Measurements from ENCODE around the gene OR9A2. TPM values are rescaled to one million over a fixed set of nuclear protein-coding genes. Genes with fewer than 3 reads are reported as not detected.
"Not testable (repeated sequence)": the region's sequence is repeated elsewhere in the genome, so short reads cannot be mapped to it uniquely, and the experiment has no call there.

The OR9A2 gene
- total and polyA plus RNA-seq, 4 donors = 0.82 TPM; not detected in 3

- WGBS, 2 donors = 57 to 67% methylated on average over 3 of the region's 3 CpGs
- peak in 1 of 3 donors; percentile 10 for DNase-seq
Observed at GRCh38 chr7:142992427-142992826, 34.5 kb downstream of the OR9A2 start.

GRCh38 chr7:142984297-142984696, 42.6 kb downstream of the OR9A2 start:
- Histone ChIP-seq H3K4me1 (ENCODE audit: control insufficient read depth in 5 of 5, insufficient read depth in 5 of 5, low read length in 5 of 5) (no peaks in the 10 kb centered on the region), H3K4me3 (no peak overlapping the region), H3K9ac (ENCODE audit: insufficient read depth in 1 of 2, low read length in 2 of 2) (no peak overlapping the region), H3K27me3 (ENCODE audit: control insufficient read depth in 3 of 3, insufficient read depth in 3 of 3, low read length in 2 of 3) (no peaks in the 10 kb centered on the region), H3K9me3 (ENCODE audit: control insufficient read depth in 4 of 4, insufficient read depth in 3 of 4, low read length in 3 of 4) (no peaks in the 10 kb centered on the region), H3K27ac (ENCODE audit: low read depth in 1 of 2, low read length in 1 of 2) (no peak overlapping the region), H3K36me3 (ENCODE audit: control insufficient read depth in 4 of 4, insufficient read depth in 4 of 4, low read length in 4 of 4) (no peaks in the 10 kb centered on the region)
- TF ChIP-seq CTCF (IDR thresholded peaks at IDR 0.05; ENCODE audit: control extremely low read depth, extremely low read depth) = no peak
- no peak for DNase-seq
- WGBS, 2 donors = 97 to 100% methylated on average over 1 of the region's 1 CpG
- ATAC-seq (ENCODE audit: insufficient read depth, low FRiP score) = no peak

More at GRCh38 chr7:142992427-142992826, 34.5 kb downstream of the OR9A2 start:
- no peak for TF ChIP-seq CTCF (IDR thresholded peaks at IDR 0.05; ENCODE audit: control extremely low read depth, extremely low read depth)
- no peaks in the 10 kb centered on the region for H3K9me3 ChIP-seq (ENCODE audit: control insufficient read depth in 4 of 4, insufficient read depth in 3 of 4, low read length in 3 of 4)
- no peak overlapping the region for H3K4me3 ChIP-seq
- H3K27me3 ChIP-seq (ENCODE audit: control insufficient read depth in 3 of 3, insufficient read depth in 3 of 3, low read length in 2 of 3) = no peaks in the 10 kb centered on the region
- no peak for ATAC-seq (ENCODE audit: insufficient read depth, low FRiP score)
- H3K9ac ChIP-seq (ENCODE audit: insufficient read depth in 1 of 2, low read length in 2 of 2) = no peak overlapping the region
- no peak overlapping the region for H3K27ac ChIP-seq (ENCODE audit: low read depth in 1 of 2, low read length in 1 of 2)
- no peaks in the 10 kb centered on the region for H3K36me3 ChIP-seq (ENCODE audit: control insufficient read depth in 4 of 4, insufficient read depth in 4 of 4, low read length in 4 of 4)
- no peaks in the 10 kb centered on the region for H3K4me1 ChIP-seq (ENCODE audit: control insufficient read depth in 5 of 5, insufficient read depth in 5 of 5, low read length in 5 of 5)

- Histone ChIP-seq H3K4me1 (ENCODE audit: control insufficient read depth in 5 of 5, insufficient read depth in 5 of 5, low read length in 5 of 5) (no peaks in the 10 kb centered on the region), H3K9me3 (ENCODE audit: control insufficient read depth in 4 of 4, insufficient read depth in 3 of 4, low read length in 3 of 4) (peaks cover 0 to under 1% (median 0%) of the 10 kb centered on the region in 4 donors), H3K36me3 (ENCODE audit: control insufficient read depth in 4 of 4, insufficient read depth in 4 of 4, low read length in 4 of 4) (no peaks in the 10 kb centered on the region), H3K4me3 (no peak overlapping the region), H3K27me3 (ENCODE audit: control insufficient read depth in 3 of 3, insufficient read depth in 3 of 3, low read length in 2 of 3) (no peaks in the 10 kb centered on the region), H3K27ac (ENCODE audit: low read depth in 1 of 2, low read length in 1 of 2) (no peak overlapping the region), H3K9ac (ENCODE audit: insufficient read depth in 1 of 2, low read length in 2 of 2) (no peak overlapping the region)
- WGBS, 2 donors = 85 to 100% methylated on average over 1 of the region's 1 CpG
- TF ChIP-seq CTCF (IDR thresholded peaks at IDR 0.05; ENCODE audit: control extremely low read depth, extremely low read depth) = no peak
- DNase-seq (no peak), ATAC-seq (ENCODE audit: insufficient read depth, low FRiP score) (no peak)
Observed at GRCh38 chr7:142983825-142984224, 43.1 kb downstream of the OR9A2 start.

- WGBS, 2 donors = 87 to 94% methylated on average over 4 of the region's 4 CpGs
- DNase-seq; ATAC-seq (ENCODE audit: insufficient read depth, low FRiP score): not testable (repeated sequence)
Observed at GRCh38 chr7:142978402-142978801, 48.5 kb downstream of the OR9A2 start.

More at GRCh38 chr7:142978402-142978801, 48.5 kb downstream of the OR9A2 start:
- not testable (repeated sequence) for H3K27me3 ChIP-seq (ENCODE audit: control insufficient read depth in 3 of 3, insufficient read depth in 3 of 3, low read length in 2 of 3); H3K9ac ChIP-seq (ENCODE audit: insufficient read depth in 1 of 2, low read length in 2 of 2); H3K4me1 ChIP-seq (ENCODE audit: control insufficient read depth in 5 of 5, insufficient read depth in 5 of 5, low read length in 5 of 5); H3K9me3 ChIP-seq (ENCODE audit: control insufficient read depth in 4 of 4, insufficient read depth in 3 of 4, low read length in 3 of 4); H3K4me3 ChIP-seq; H3K27ac ChIP-seq (ENCODE audit: low read depth in 1 of 2, low read length in 1 of 2); H3K36me3 ChIP-seq (ENCODE audit: control insufficient read depth in 4 of 4, insufficient read depth in 4 of 4, low read length in 4 of 4)

Other genes with a start within 250 kb of the OR9A2 start
- 10 to 100 TPM; 18.5 to 18.8 TPM for gene EPHB6, start 172.1 kb downstream of the OR9A2 start, total RNA-seq
- gene EPHB6, start 172.1 kb downstream of the OR9A2 start, polyA plus RNA-seq = 1 to 10 TPM; 3.2 to 8.5 TPM
- gene TRPV6, start 141.4 kb downstream of the OR9A2 start, total RNA-seq = 1 to 10 TPM in 1 of 2 donors, under 1 TPM in 1; 0.43 to 1.2 TPM
- under 1 TPM; 0.40 to 0.63 TPM for gene TRPV6, start 141.4 kb downstream of the OR9A2 start, polyA plus RNA-seq
- not detected for gene TRPV5, start 93.4 kb downstream of the OR9A2 start, total RNA-seq
- gene TRPV5, start 93.4 kb downstream of the OR9A2 start, polyA plus RNA-seq = under 1 TPM in 1 of 2 donors, not detected in 1; 0.05 TPM
- gene LLCFC1, start 87.6 kb downstream of the OR9A2 start, total RNA-seq = not detected
- gene LLCFC1, start 87.6 kb downstream of the OR9A2 start, polyA plus RNA-seq = under 1 TPM; 0.22 to 0.70 TPM
- 1 to 10 TPM in 1 of 2 donors, under 1 TPM in 1; 0.52 to 8.3 TPM for gene KEL, start 64.8 kb downstream of the OR9A2 start, total RNA-seq
- 1 to 10 TPM in 1 of 2 donors, under 1 TPM in 1; 0.23 to 1.6 TPM for gene KEL, start 64.8 kb downstream of the OR9A2 start, polyA plus RNA-seq
- not detected for gene OR6V1, start 25.2 kb upstream of the OR9A2 start, total RNA-seq
- not detected for gene OR6V1, start 25.2 kb upstream of the OR9A2 start, polyA plus RNA-seq
- gene PIP, start 104.9 kb upstream of the OR9A2 start, total RNA-seq = 10 to 100 TPM in 1 of 2 donors, 1 to 10 TPM in 1; 1.5 to 37.1 TPM
- 10 to 100 TPM; 35.3 to 43.4 TPM for gene PIP, start 104.9 kb upstream of the OR9A2 start, polyA plus RNA-seq
- gene TAS2R39, start 156.3 kb upstream of the OR9A2 start, total RNA-seq = not detected
- not detected for gene TAS2R39, start 156.3 kb upstream of the OR9A2 start, polyA plus RNA-seq
- gene TAS2R40, start 194.9 kb upstream of the OR9A2 start, total RNA-seq = not detected
- under 1 TPM in 1 of 2 donors, not detected in 1; 0.07 TPM for gene TAS2R40, start 194.9 kb upstream of the OR9A2 start, polyA plus RNA-seq
- 100 to 1,000 TPM; 110 to 130 TPM for gene GSTK1, start 236.3 kb upstream of the OR9A2 start, total RNA-seq
- 100 to 1,000 TPM; 119 TPM for gene GSTK1, start 236.3 kb upstream of the OR9A2 start, polyA plus RNA-seq